H1 (cell line): Measurements from ENCODE around the gene BUD13. TPM values are rescaled to one million over a fixed set of nuclear protein-coding genes. Genes with fewer than 3 reads are reported as not detected.

Experiments used
- CTCF ChIA-PET: fragments of 300-600 bp; sonication (Branson Sonifier 250); formaldehyde crosslinking; loops from one replicate; lab custom pipeline; 2021; ENCODE audit not compliant: partially characterized antibody; lab: Charles Lee
- POLR2A ChIA-PET: fragments of 300-600 bp; sonication (Branson Sonifier 250); formaldehyde crosslinking; loops from one replicate; lab custom pipeline; 2021; ENCODE audit warnings: inconsistent platforms; ENCODE audit not compliant: partially characterized antibody; lab: Charles Lee
- DNase-seq, 2 experiments: peaks; one replicate each; pipeline versions ENCODE4 v3.0.0 to v3.0.0-alpha.2; 2010 to 2022; ENCODE audit warnings: low spot score in 2 of 2, low read depth in 1 of 2, mixed read lengths in 1 of 2
- FAIRE-seq: peaks from 2 replicates; lab custom pipeline; 2011; peaks lifted over from hg19 to GRCh38; lab: Jason Lieb, UNC
- H2AFZ ChIP-seq: 2 replicates; pipeline ENCODE4 v1.8.1; 2012; ENCODE audit warnings: low read length, inconsistent platforms
- H2AK5ac ChIP-seq: 2 replicates; pipeline ENCODE4 v1.6.1; 2013; ENCODE audit warnings: low read depth, low read length
- H2BK120ac ChIP-seq: replicated peaks from 2 replicates; pipeline ENCODE3; 2013; ENCODE audit warnings: low read depth, low read length, inconsistent platforms
- H2BK12ac ChIP-seq: 2 replicates; pipeline ENCODE4 v1.6.1; 2013; ENCODE audit warnings: low read depth, low read length
- H2BK15ac ChIP-seq: 2 replicates; pipeline ENCODE4 v1.6.1; 2013; ENCODE audit warnings: low read length
- H2BK20ac ChIP-seq: 2 replicates; pipeline ENCODE4 v1.6.1; 2013; ENCODE audit warnings: low read length
- H2BK5ac ChIP-seq: 2 replicates; pipeline ENCODE4 v1.6.1; 2013; ENCODE audit warnings: low read depth, low read length
- H3K14ac ChIP-seq: 2 replicates; pipeline ENCODE4 v1.6.1; 2013; ENCODE audit warnings: inconsistent platforms; ENCODE audit not compliant: insufficient read length
- H3K18ac ChIP-seq: 2 replicates; pipeline ENCODE4 v1.6.1; 2013; ENCODE audit warnings: low read length; ENCODE audit errors: extremely low read depth
- H3K23ac ChIP-seq: 2 replicates; pipeline ENCODE4 v1.6.1; 2013; ENCODE audit warnings: inconsistent platforms; ENCODE audit not compliant: insufficient read length
- H3K23me2 ChIP-seq: 2 replicates; pipeline ENCODE4 v1.6.1; 2013; ENCODE audit warnings: low read depth, low read length
- H3K27ac ChIP-seq: 2 replicates; pipeline ENCODE4 v1.6.1; 2011; ENCODE audit warnings: low read depth, low read length, inconsistent platforms
- H3K27me3 ChIP-seq, 4 experiments: replicated peaks in 1 of 4; 1 replicate in 1 of 4; 2 replicates in 3 of 4; pipeline versions ENCODE4 v1.6.1 to v1.8.1; 2011 to 2013; ENCODE audit warnings: low read length in 3 of 4, mild to moderate bottlenecking in 3 of 4, inconsistent platforms in 2 of 4, mixed read lengths in 2 of 4, moderate library complexity in 1 of 4; ENCODE audit not compliant: control insufficient read depth in 3 of 4, insufficient read depth in 3 of 4; ENCODE audit errors: extremely low read depth in 1 of 4
- H3K36me3 ChIP-seq, 4 experiments: 2 replicates each; pipeline versions ENCODE4 v1.6.1 to v1.8.1; 2011 to 2013; ENCODE audit warnings: mild to moderate bottlenecking in 4 of 4, low read length in 3 of 4, moderate library complexity in 2 of 4, control low read depth in 1 of 4, inconsistent platforms in 1 of 4; ENCODE audit not compliant: insufficient read depth in 4 of 4, control insufficient read depth in 2 of 4
- H3K4ac ChIP-seq: replicated peaks from 2 replicates; pipeline ENCODE3; 2013; ENCODE audit warnings: low read length, low read depth, mixed read lengths, inconsistent platforms; ENCODE audit not compliant: insufficient read length
- H3K4me1 ChIP-seq, 4 experiments: replicated peaks in 1 of 4; 1 replicate in 1 of 4; 2 replicates in 3 of 4; pipeline versions ENCODE4 v1.6.1 to v1.8.1; 2011 to 2013; ENCODE audit warnings: low read length in 3 of 4, inconsistent platforms in 2 of 4, mixed read lengths in 1 of 4; ENCODE audit not compliant: insufficient read depth in 4 of 4, control insufficient read depth in 3 of 4
- H3K4me2 ChIP-seq, 2 experiments: 2 replicates each; pipeline versions ENCODE4 v1.6.1 to v1.8.1; 2011 to 2013; ENCODE audit warnings: low read depth in 2 of 2, low read length in 2 of 2, control low read depth in 1 of 2, inconsistent platforms in 1 of 2, mild to moderate bottlenecking in 1 of 2; ENCODE audit not compliant: insufficient read depth in 1 of 2
- H3K4me3 ChIP-seq, 4 experiments: fragments of 200-600, 300-600 bp in 1 of 4; sonication (generic), shearing (Covaris generic), sonication (Bioruptor Twin) in 1 of 4; 2 replicates each; pipeline versions ENCODE4 v1.5.1 to v1.8.1; 2011 to 2016; ENCODE audit warnings: low read length in 4 of 4, low read depth in 3 of 4, control low read depth in 2 of 4, inconsistent platforms in 2 of 4, mild to moderate bottlenecking in 2 of 4, mixed read lengths in 1 of 4, moderate library complexity in 1 of 4; ENCODE audit not compliant: insufficient read depth in 2 of 4; ENCODE audit errors: extremely low read depth in 1 of 4
- H3K56ac ChIP-seq: replicated peaks from 2 replicates; pipeline ENCODE3; 2013; ENCODE audit warnings: low read depth, mild to moderate bottlenecking, mixed read lengths, low read length, inconsistent platforms; ENCODE audit not compliant: insufficient read length
- H3K79me1 ChIP-seq: 2 replicates; pipeline ENCODE4 v1.6.1; 2013; ENCODE audit warnings: low read depth, low read length, control low read depth
- H3K79me2 ChIP-seq, 2 experiments: 2 replicates each; pipeline versions ENCODE4 v1.6.1 to v1.8.1; 2012 to 2013; ENCODE audit warnings: low read length in 2 of 2, mild to moderate bottlenecking in 2 of 2, inconsistent platforms in 1 of 2; ENCODE audit not compliant: insufficient read depth in 2 of 2, control insufficient read depth in 1 of 2
- H3K9ac ChIP-seq, 4 experiments: replicated peaks in 1 of 4; 1 replicate in 1 of 4; 2 replicates in 3 of 4; pipeline versions ENCODE4 v1.6.1 to v1.8.1; 2011 to 2013; ENCODE audit warnings: low read depth in 3 of 4, low read length in 3 of 4, control low read depth in 2 of 4, mild to moderate bottlenecking in 2 of 4, moderate library complexity in 2 of 4, inconsistent platforms in 1 of 4; ENCODE audit errors: extremely low read depth in 1 of 4
- H3K9me3 ChIP-seq, 2 experiments: 2 replicates each; pipeline versions ENCODE4 v1.6.1 to v1.8.1; 2012 to 2013; ENCODE audit warnings: mild to moderate bottlenecking in 2 of 2, moderate library complexity in 2 of 2, control low read depth in 1 of 2, inconsistent platforms in 1 of 2, low read depth in 1 of 2, low read length in 1 of 2, mixed read lengths in 1 of 2; ENCODE audit not compliant: insufficient read depth in 2 of 2
- H4K20me1 ChIP-seq, 2 experiments: replicated peaks in 1 of 2; 2 replicates each; pipeline versions ENCODE3 to v1.8.1; 2011 to 2013; ENCODE audit warnings: inconsistent platforms in 2 of 2, low read length in 2 of 2, mild to moderate bottlenecking in 1 of 2; ENCODE audit not compliant: insufficient read depth in 2 of 2, control insufficient read depth in 1 of 2
- H4K5ac ChIP-seq: 2 replicates; pipeline ENCODE4 v1.6.1; 2013; ENCODE audit warnings: low read length, low read depth, mixed read lengths, inconsistent platforms; ENCODE audit not compliant: insufficient read length
- H4K8ac ChIP-seq: 2 replicates; pipeline ENCODE4 v1.8.0; 2013; ENCODE audit warnings: mild to moderate bottlenecking, moderate library complexity, low read length, inconsistent platforms; ENCODE audit not compliant: insufficient read depth; ENCODE audit errors: extremely low read depth
- H4K91ac ChIP-seq: replicated peaks from 2 replicates; pipeline ENCODE3; 2013; ENCODE audit warnings: low read length, mixed read lengths, inconsistent platforms; ENCODE audit not compliant: insufficient read length
- CBX5 ChIP-seq: fragments of 300-800, 300-1000 bp; sonication (generic); IDR thresholded peaks from 2 replicates; pipeline ENCODE4 v1.7.1; 2016; ENCODE audit warnings: antibody characterized with exemption, low read length, low read depth
- FOSL1 ChIP-seq: IDR thresholded peaks from 2 replicates; pipeline ENCODE4 v1.6.1; 2011; ENCODE audit warnings: mild to moderate bottlenecking, low read depth, low read length, moderate library complexity; ENCODE audit not compliant: insufficient read depth
- JUN ChIP-seq: IDR thresholded peaks from 2 replicates; pipeline ENCODE4 v1.6.1; 2011; ENCODE audit warnings: low read depth, mild to moderate bottlenecking, improper control_type of control experiment, low read length
- SIN3A ChIP-seq, 2 experiments: IDR thresholded peaks in 1 of 2; conservative IDR thresholded peaks in 1 of 2; 2 replicates each; pipeline ENCODE4 v1.6.1; 2011 to 2012; ENCODE audit warnings: low read length in 2 of 2, improper control_type of control experiment in 1 of 2, low read depth in 1 of 2, mild to moderate bottlenecking in 1 of 2
- TBP ChIP-seq: IDR thresholded peaks from 2 replicates; pipeline ENCODE4 v1.6.1; 2011; ENCODE audit warnings: low read depth, low read length, improper control_type of control experiment
- WGBS, 2 experiments: shearing (Covaris generic) in 1 of 2; methylation state at CpG; one replicate each; pipeline versions ENCODE4 v1.1.6 to v1.1.7; 2013 to 2015; ENCODE audit warnings: low lambda C conversion rate in 2 of 2, mixed read lengths in 2 of 2, inconsistent platforms in 1 of 2, low coverage in 1 of 2, missing lambda C conversion rate in 1 of 2; ENCODE audit not compliant: insufficient replicate concordance in 2 of 2, insufficient coverage in 1 of 2, insufficient read length in 1 of 2; ENCODE audit errors: extremely low coverage in 1 of 2, missing lambda C conversion rate in 1 of 2; 5-methylcytosine and 5-hydroxymethylcytosine counted together
- polyA plus RNA-seq, 7 experiments: library from polyadenylated mRNA; depleted of rRNA in 3 of 7; stranded (reverse) in 5 of 7; unstranded in 2 of 7; fragments of >200 nt in 5 of 7; fragments of 200-250 nt in 2 of 7; gene quantifications; 1 replicate in 5 of 7; 2 replicates in 1 of 7; 4 replicates in 1 of 7; pipeline versions ENCODE4 v1.2.1 to v1.2.3, GENCODE V29; 2011 to 2013; ENCODE audit warnings: missing spikeins in 2 of 7, mixed read lengths in 2 of 7
- total RNA-seq: library from RNA; stranded (reverse); fragmentation: NEBNext Ultra II Directional; extraction: Animal tissue kit (Norgen Biotek cat#: 25700); gene quantifications from 2 replicates; pipeline ENCODE4 v1.2.1, GENCODE V29; 2021
- TF ChIP-seq, protein P1 (sequence below): IDR thresholded peaks from 2 replicates; pipeline ENCODE4 v1.6.1; 2011; ENCODE audit warnings: low read length, improper control_type of control experiment

BUD13 gene
- total and polyA plus RNA-seq, 2 of the 8 experiments (the other 6 are each of a cell fraction or from before 2014, with no cell fraction given) = 24.8 to 27.2 TPM

DNA sequence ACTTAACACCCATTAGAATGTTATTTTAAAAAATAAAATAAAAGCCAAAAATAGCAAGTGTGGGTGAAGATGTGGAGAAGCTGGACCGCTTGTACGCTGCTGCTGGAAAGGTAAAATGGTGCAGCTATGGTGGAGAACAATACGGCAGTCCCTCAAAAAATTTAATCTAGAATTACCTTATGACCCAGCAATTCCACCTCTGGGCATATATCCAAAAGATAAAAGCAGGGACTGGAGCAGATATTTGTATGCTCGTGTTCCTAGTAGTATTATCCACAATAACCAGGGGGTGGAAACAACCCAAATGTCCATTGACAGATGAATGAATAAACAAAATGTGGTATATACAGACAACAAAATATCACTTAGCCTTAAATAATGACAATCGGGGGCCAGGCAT is 25.0 kb upstream of the BUD13 start:
- Histone ChIP-seq H3K9ac (no peak overlapping the region), H3K14ac (no peak overlapping the region), H3K56ac (no peak overlapping the region), H2AFZ (no peak overlapping the region), H4K5ac (no peak overlapping the region), H2BK120ac (no peak overlapping the region), H4K8ac (no peak overlapping the region), H3K27ac (no peak overlapping the region), H3K4ac (no peak overlapping the region), H4K20me1 (no peaks in the 10 kb centered on the region), H3K27me3 (no peaks in the 10 kb centered on the region), H3K4me3 (no peak overlapping the region), H3K79me1 (no peaks in the 10 kb centered on the region), H3K79me2 (no peaks in the 10 kb centered on the region), H2BK5ac (no peak overlapping the region), H3K36me3 (no peaks in the 10 kb centered on the region), H3K23ac (no peak overlapping the region), H2BK20ac (no peak overlapping the region), H2AK5ac (no peak overlapping the region), H3K18ac (no peak overlapping the region), H3K4me2 (no peak overlapping the region), H3K4me1 (peaks cover 0 to 5% (median 1%) of the 10 kb centered on the region in 4 experiments; a peak in 1 of 7 replicates), H3K23me2 (no peaks in the 10 kb centered on the region), H2BK12ac (no peak overlapping the region), H4K91ac (no peak overlapping the region), H2BK15ac (no peak overlapping the region), H3K9me3 (no peaks in the 10 kb centered on the region)
- DNase-seq (no peak), FAIRE-seq (no peak)
- 91% methylated on average over 5 of the region's 5 CpGs; no CpG with 5 or more reads in 1 of the 2 experiments for whole genome bisulfite sequencing, 2 experiments
- ChIA-PET POLR2A (no interaction called here), CTCF (interaction anchor here (0.7 kb wide), 1 partner anchor 428 kb away, joined by 3 read pairs; no protein-coding TSS in a partner anchor)
- TF ChIP-seq FOSL1 (no peak), JUN (no peak), CBX5 (no peak), SIN3A (conservative IDR thresholded peaks at IDR 0.05 in 1 of 2, IDR thresholded peaks at IDR 0.05 in 1 of 2; ENCODE audit: low read depth in 1 of 2, low read length in 2 of 2) (no peak), TBP (no peak)
- TF ChIP-seq, protein P1, sequence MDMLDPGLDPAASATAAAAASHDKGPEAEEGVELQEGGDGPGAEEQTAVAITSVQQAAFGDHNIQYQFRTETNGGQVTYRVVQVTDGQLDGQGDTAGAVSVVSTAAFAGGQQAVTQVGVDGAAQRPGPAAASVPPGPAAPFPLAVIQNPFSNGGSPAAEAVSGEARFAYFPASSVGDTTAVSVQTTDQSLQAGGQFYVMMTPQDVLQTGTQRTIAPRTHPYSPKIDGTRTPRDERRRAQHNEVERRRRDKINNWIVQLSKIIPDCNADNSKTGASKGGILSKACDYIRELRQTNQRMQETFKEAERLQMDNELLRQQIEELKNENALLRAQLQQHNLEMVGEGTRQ = no peak
